Measurements from ENCODE around the gene LRRC74B. TPM values are rescaled to one million over a fixed set of nuclear protein-coding genes. Genes with fewer than 3 reads are reported as not detected.

The LRRC74B gene
- total and polyA plus RNA-seq, 2 donors from 2014 or later, result not detected

DNA sequence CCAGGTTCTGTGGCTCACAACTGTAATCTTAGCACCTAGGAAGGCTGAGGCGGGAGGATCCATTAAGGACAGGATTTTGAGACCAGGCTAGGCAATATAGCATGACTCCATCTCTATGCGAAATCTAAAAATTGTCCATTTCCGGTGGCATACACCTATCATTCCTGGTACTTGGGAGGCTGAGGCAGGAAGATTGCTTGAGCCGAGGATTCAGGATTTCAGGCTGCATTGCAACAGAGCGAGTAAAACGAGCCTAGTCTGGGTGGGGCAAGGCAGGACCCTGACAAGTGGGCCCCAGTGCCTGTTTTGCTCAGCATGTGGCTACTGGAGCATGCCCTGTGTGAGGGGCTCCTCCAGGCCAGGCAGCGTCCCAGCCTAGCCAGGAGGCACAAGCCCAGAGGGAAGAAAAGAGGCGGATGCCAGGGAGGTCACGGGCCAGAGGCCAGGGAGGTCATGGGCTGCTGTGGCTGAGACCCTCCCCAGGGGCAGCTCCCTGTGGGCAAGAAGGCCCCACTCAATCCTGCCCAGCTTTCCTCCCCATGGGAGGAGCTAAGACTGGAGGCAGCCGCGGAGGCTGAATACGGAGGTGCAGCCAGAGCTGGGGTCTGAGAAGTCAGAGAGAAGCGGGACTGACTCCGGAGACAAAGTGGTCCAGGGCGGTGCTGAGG is 8.4 kb downstream of the LRRC74B start:
- TF ChIP-seq, protein P1, sequence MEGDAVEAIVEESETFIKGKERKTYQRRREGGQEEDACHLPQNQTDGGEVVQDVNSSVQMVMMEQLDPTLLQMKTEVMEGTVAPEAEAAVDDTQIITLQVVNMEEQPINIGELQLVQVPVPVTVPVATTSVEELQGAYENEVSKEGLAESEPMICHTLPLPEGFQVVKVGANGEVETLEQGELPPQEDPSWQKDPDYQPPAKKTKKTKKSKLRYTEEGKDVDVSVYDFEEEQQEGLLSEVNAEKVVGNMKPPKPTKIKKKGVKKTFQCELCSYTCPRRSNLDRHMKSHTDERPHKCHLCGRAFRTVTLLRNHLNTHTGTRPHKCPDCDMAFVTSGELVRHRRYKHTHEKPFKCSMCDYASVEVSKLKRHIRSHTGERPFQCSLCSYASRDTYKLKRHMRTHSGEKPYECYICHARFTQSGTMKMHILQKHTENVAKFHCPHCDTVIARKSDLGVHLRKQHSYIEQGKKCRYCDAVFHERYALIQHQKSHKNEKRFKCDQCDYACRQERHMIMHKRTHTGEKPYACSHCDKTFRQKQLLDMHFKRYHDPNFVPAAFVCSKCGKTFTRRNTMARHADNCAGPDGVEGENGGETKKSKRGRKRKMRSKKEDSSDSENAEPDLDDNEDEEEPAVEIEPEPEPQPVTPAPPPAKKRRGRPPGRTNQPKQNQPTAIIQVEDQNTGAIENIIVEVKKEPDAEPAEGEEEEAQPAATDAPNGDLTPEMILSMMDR (IDR thresholded peaks at IDR 0.05; ENCODE audit: borderline replicate concordance, extremely low read depth, insufficient read depth), result no peak
- FAIRE-seq (no peak), DNase-seq (peak in 1 of 5 donors; percentile 39)
- H3K27me3 ChIP-seq (ENCODE audit: control insufficient read depth, insufficient read depth, low read length), result no peaks in the 10 kb centered on the region
- no peaks in the 10 kb centered on the region for H3K9me3 ChIP-seq (ENCODE audit: control insufficient read depth in 2 of 3, insufficient read depth in 1 of 3, low read length in 3 of 3)
- H3K36me3 ChIP-seq (ENCODE audit: control insufficient read depth in 2 of 3, insufficient read depth in 3 of 3, low read length in 3 of 3), result no peaks in the 10 kb centered on the region
- no peak overlapping the region for H3K27ac ChIP-seq (ENCODE audit: low read depth in 2 of 2, low read length in 2 of 2)
- intact Hi-C loops (cut with DNase I), result no loop called here
- no peak overlapping the region for H3K9ac ChIP-seq (ENCODE audit: low read length in 3 of 3)
- H3K4me1 ChIP-seq (ENCODE audit: control insufficient read depth in 2 of 3, insufficient read depth in 2 of 3, low read depth in 1 of 3, low read length in 3 of 3), result no peaks in the 10 kb centered on the region
- no peak overlapping the region for H3K4me3 ChIP-seq (ENCODE audit: low read length in 3 of 3)

DNA sequence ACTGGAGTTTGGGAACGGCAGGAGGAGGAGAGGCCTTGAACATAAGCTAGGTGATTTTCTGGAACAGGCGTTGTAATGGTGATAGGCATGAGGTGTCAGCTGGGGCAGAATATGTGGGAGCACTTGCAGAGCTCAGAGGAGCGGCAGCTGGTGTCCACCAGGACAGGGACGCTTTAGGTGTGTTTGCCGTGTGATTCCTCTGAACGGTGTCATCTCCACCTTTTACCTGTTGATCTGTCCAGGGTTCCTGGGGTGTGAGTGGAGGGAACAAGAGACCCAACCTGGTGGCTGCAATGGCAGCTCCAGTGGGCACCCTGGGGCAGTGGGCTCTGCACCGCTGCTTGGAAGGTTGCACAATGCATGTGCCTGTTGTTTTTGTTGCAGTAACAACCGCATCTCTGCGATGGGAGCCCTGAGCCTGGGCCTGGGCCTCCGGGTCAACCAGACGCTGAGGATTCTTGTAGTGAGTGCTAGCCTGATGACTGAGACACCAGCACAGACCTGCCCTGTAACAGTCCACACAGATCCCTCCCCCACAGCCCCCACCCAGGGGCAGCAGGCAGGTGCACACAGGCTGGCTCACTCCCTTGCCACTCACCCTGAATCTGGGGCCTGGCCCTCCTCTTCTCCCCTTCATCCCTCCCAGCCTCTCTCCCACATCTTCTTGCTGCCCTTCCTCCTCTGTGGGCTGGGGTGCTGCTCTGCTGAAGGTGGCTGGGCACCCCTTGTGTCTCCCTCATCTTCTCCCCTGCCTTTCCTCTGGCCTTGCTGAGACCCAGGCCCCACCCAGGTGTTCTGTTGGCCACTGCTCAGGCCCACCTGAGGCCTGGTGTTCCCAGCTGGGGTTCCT is 9.2 kb downstream of the LRRC74B start:
- no peak overlapping the region for H3K9ac ChIP-seq (ENCODE audit: low read length in 3 of 3)
- intact Hi-C loops (cut with DNase I), result no loop called here
- TF ChIP-seq, protein P1 (IDR thresholded peaks at IDR 0.05; ENCODE audit: borderline replicate concordance, extremely low read depth, insufficient read depth), result no peak
- no peak overlapping the region for H3K4me3 ChIP-seq (ENCODE audit: low read length in 3 of 3)
- DNase-seq (peak in 1 of 5 donors; percentile 61), FAIRE-seq (no peak)
- no peaks in the 10 kb centered on the region for H3K9me3 ChIP-seq (ENCODE audit: control insufficient read depth in 2 of 3, insufficient read depth in 1 of 3, low read length in 3 of 3)
- no peak overlapping the region for H3K27ac ChIP-seq (ENCODE audit: low read depth in 2 of 2, low read length in 2 of 2)
- H3K36me3 ChIP-seq (ENCODE audit: control insufficient read depth in 2 of 3, insufficient read depth in 3 of 3, low read length in 3 of 3), result no peaks in the 10 kb centered on the region
- H3K4me1 ChIP-seq (ENCODE audit: control insufficient read depth in 2 of 3, insufficient read depth in 2 of 3, low read depth in 1 of 3, low read length in 3 of 3), result no peaks in the 10 kb centered on the region
- H3K27me3 ChIP-seq (ENCODE audit: control insufficient read depth, insufficient read depth, low read length), result no peaks in the 10 kb centered on the region

DNA sequence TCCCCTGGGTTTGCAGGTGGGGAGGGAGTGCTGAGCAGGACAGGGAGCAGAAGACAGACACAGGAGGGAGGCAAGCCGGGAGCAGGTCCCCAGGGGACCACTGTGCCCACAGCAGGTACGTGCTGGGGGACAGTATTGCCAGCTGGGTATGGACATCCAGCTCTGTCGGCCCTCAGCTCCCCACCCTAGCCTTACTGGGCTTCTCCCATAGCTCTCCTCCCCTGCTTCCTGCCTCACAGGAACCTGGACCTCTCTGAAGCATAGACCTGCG is 9.8 kb downstream of the LRRC74B start:
- no peaks in the 10 kb centered on the region for H3K36me3 ChIP-seq (ENCODE audit: control insufficient read depth in 2 of 3, insufficient read depth in 3 of 3, low read length in 3 of 3)
- H3K9me3 ChIP-seq (ENCODE audit: control insufficient read depth in 2 of 3, insufficient read depth in 1 of 3, low read length in 3 of 3), result no peaks in the 10 kb centered on the region
- intact Hi-C loops (cut with DNase I), result no loop called here
- FAIRE-seq (no peak), DNase-seq (no peak)
- no peak overlapping the region for H3K9ac ChIP-seq (ENCODE audit: low read length in 3 of 3)
- H3K4me3 ChIP-seq (ENCODE audit: low read length in 3 of 3), result no peak overlapping the region
- no peaks in the 10 kb centered on the region for H3K27me3 ChIP-seq (ENCODE audit: control insufficient read depth, insufficient read depth, low read length)
- no peaks in the 10 kb centered on the region for H3K4me1 ChIP-seq (ENCODE audit: control insufficient read depth in 2 of 3, insufficient read depth in 2 of 3, low read depth in 1 of 3, low read length in 3 of 3)
- TF ChIP-seq, protein P1 (IDR thresholded peaks at IDR 0.05; ENCODE audit: borderline replicate concordance, extremely low read depth, insufficient read depth), result no peak
- H3K27ac ChIP-seq (ENCODE audit: low read depth in 2 of 2, low read length in 2 of 2), result no peak overlapping the region

Measured in kidney (tissue), 14 donors.